Right lobe of liver (tissue), 6 donors: Measurements from ENCODE around the gene PGM5. TPM values are rescaled to one million over a fixed set of nuclear protein-coding genes. Genes with fewer than 3 reads are reported as not detected.

Experiments
- ATAC-seq, 4 donors: fragments of 200-7000 bp; cut with Tn5 transposase; one replicate each; pipeline ENCODE4 v1.9.1; 2020; ENCODE audit warnings: mild to moderate bottlenecking in 4 of 4, moderate library complexity in 4 of 4
- DNase-seq, 3 donors: peaks; one replicate each; pipeline ENCODE4 v3.0.0-alpha.2; 2020
- H3K27ac ChIP-seq, 3 donors: fragments of 200-600 bp; one replicate each; pipeline ENCODE4 v1.8.0; 2022
- H3K27me3 ChIP-seq, 2 donors: fragments of 200-600 bp; one replicate each; pipeline ENCODE4 v1.8.0; 2022
- H3K36me3 ChIP-seq, 4 donors: fragments of 200-600 bp; sonication (generic) in 1 of 4; one replicate each; pipeline versions ENCODE4 v1.5.1 to v1.8.0; 2017 to 2022; ENCODE audit warnings: control low read depth in 1 of 4
- H3K4me1 ChIP-seq, 4 donors: fragments of 200-600 bp; sonication (generic) in 1 of 4; one replicate each; pipeline versions ENCODE4 v1.5.1 to v1.8.0; 2017 to 2022; ENCODE audit warnings: control low read depth in 1 of 4
- H3K4me3 ChIP-seq, 3 donors: fragments of 200-600 bp; one replicate each; pipeline ENCODE4 v1.8.0; 2022
- H3K9me3 ChIP-seq, 4 donors: fragments of 200-600 bp; sonication (generic) in 1 of 4; one replicate each; pipeline versions ENCODE4 v1.5.1 to v1.8.0; 2017 to 2022; ENCODE audit warnings: control low read depth in 1 of 4
- POLR2A ChIP-seq: fragments of 450-650 bp; IDR thresholded peaks from one replicate; pipeline ENCODE4 v1.6.1; 2017; ENCODE audit warnings: antibody characterized with exemption, mild to moderate bottlenecking
- WGBS: methylation state at CpG from one replicate; pipeline ENCODE4 v1.1.6; 2018; ENCODE audit warnings: low coverage, low lambda C conversion rate; ENCODE audit not compliant: insufficient coverage; ENCODE audit errors: missing lambda C conversion rate; 5-methylcytosine and 5-hydroxymethylcytosine counted together
- intact Hi-C, 2 donors: fragments of 100-400 bp; cut with DNase I; formaldehyde crosslinking; loops; one replicate each; pipeline versions ENCODE4 v1.11.2 to v1.14.1; 2022
- total RNA-seq, 6 experiments: library from RNA; depleted of rRNA in 2 of 6; stranded (reverse); fragments of >200 nt in 2 of 6; fragmentation: NEBNext Ultra II Directional in 3 of 6; extraction: Animal tissue kit (Norgen Biotek cat#: 25700) in 3 of 6; gene quantifications; one replicate each; pipeline versions ENCODE4 v1.1.0 to v1.2.4, GENCODE V29; 2016 to 2023
- TF ChIP-seq, protein P1 (sequence below), 4 donors: fragments of 200-600 bp in 3 of 4; fragments of 450-650 bp in 1 of 4; IDR thresholded peaks; one replicate each; pipeline versions ENCODE4 v1.5.1 to v1.8.0; 2016 to 2022; ENCODE audit warnings: antibody characterized with exemption in 4 of 4, mild to moderate bottlenecking in 2 of 4
- donor health status: DM: no; HTN: yes; CAD: no.
- donor health status: DM: no; HTN: no; CAD: no.
- donor health status: DM: no; HTN: no; CAD: no.
- donor health status: DM: no; HTN: yes; CAD: no.
- donor health status: DM: no; HTN: yes; CAD: no.

PGM5 gene
- total RNA-seq, 6 experiments from 2014 or later = 1.4 to 3.5 (median 2.9) TPM

DNA sequence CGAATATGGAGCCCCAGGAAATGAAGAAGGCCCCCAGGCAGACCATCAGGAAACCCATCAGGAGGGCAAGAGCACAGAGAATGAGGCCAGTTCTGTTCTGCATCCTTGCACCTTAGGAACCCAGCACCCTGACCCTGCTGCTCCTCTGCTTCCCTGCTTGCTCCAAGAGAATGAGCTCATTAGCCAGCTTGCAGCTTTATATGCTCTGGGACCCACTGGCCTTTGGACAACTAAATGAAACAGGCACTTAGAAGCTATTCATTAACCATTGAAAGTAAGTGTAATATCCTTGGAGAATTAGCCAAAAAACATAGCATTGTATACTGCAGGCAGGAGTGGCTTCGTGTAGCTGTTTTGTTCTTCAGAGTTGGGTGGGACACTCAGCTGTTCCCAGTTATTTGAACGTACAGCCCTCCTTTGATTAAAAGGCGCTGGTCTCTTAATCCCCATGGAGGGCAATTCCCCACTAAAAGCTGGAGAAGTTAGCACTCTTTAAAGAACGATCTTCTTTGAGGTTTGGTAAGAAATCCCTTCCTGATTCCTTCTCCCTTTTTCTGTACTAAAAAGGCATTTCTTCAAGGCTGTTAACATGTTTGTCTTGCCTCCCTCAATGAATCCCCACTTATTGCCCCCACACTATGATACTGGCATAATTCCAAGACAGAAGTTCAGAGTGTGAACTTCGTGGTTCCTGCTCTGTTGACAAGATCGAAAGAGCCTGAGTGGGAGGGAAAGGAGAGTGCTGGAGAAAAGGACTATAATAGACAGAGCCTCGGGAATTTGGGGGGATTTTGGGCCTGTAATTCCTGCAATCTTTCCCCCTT, 184.5 kb downstream of the PGM5 start, which contains the start of gene TMEM252:
TMEM252 (minus strand) TSS at position 172 of the 824 bp plus-strand sequence; CDS start at position 103, 69 bp downstream.
- ATAC-seq (peak; percentile 47 to 63 (median 54)), DNase-seq (no peak)
- Histone ChIP-seq H3K27ac (no peak within 1 kb of the TSS), H3K9me3 (no peaks in the 10 kb centered on the region), H3K4me1 (peaks cover 0 to 6% (median 0%) of the 10 kb centered on the region in 4 donors), H3K4me3 (no peak within 1 kb of the TSS), H3K27me3 (no peaks in the 10 kb centered on the region), H3K36me3 (no peaks in the 10 kb centered on the region)
- TF ChIP-seq, protein P1, sequence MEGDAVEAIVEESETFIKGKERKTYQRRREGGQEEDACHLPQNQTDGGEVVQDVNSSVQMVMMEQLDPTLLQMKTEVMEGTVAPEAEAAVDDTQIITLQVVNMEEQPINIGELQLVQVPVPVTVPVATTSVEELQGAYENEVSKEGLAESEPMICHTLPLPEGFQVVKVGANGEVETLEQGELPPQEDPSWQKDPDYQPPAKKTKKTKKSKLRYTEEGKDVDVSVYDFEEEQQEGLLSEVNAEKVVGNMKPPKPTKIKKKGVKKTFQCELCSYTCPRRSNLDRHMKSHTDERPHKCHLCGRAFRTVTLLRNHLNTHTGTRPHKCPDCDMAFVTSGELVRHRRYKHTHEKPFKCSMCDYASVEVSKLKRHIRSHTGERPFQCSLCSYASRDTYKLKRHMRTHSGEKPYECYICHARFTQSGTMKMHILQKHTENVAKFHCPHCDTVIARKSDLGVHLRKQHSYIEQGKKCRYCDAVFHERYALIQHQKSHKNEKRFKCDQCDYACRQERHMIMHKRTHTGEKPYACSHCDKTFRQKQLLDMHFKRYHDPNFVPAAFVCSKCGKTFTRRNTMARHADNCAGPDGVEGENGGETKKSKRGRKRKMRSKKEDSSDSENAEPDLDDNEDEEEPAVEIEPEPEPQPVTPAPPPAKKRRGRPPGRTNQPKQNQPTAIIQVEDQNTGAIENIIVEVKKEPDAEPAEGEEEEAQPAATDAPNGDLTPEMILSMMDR (IDR thresholded peaks at IDR 0.05) = no peak
- no peak for TF ChIP-seq POLR2A
- 24% methylated on average over 8 of the region's 8 CpGs for WGBS
- intact Hi-C loops = no loop called here

- ATAC-seq (peak; percentile 9 to 39 (median 21)), DNase-seq (no peak)
- WGBS = 34% methylated on average over 2 of the region's 2 CpGs
Observed at GRCh38 chr9:68541568-68541967, 185.2 kb downstream of the PGM5 start.

DNA sequence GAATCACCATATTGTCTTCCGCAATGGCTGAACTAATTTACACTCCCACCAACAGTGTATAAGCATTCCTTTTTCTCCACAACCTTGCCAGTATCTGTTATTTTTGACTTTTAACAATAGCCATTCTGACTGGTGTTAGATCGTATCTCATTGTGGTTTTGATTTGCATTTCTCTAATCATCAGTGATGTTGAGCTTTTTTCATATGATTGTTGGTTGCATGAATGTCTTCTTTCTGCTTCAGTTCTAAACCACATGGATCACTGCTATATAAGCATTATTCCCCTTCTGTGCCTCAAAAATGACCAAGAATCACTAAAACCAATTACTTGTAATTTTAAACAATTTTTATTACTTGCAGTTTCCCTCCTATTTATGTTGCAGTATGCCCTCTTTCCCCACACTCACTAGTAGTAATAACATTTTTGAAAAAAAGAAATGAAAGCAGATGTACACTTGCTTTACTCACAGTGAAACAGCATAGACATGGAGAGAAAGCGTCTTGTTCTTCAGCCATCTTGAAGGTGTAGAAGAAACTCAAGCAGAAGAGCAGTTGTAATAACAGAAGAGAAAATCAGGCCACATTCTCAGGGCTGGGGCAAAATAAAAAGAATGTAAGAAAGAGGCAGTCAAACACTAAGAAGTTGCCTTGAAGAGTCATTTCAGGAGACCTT, 188.8 kb downstream of the PGM5 start:
- Histone ChIP-seq H3K9me3 (no peaks in the 10 kb centered on the region), H3K27me3 (no peaks in the 10 kb centered on the region), H3K4me3 (no peak overlapping the region), H3K27ac (no peak overlapping the region), H3K36me3 (no peaks in the 10 kb centered on the region), H3K4me1 (peaks cover 0 to 6% (median 0%) of the 10 kb centered on the region in 4 donors)
- intact Hi-C loops = no loop called here
- DNase-seq = no peak
- ATAC-seq = no peak
- 92% methylated on average over 3 of the region's 3 CpGs for WGBS
- no peak for TF ChIP-seq POLR2A
- TF ChIP-seq, protein P1 (IDR thresholded peaks at IDR 0.05) = no peak

More at GRCh38 chr9:68541568-68541967, 185.2 kb downstream of the PGM5 start:
- H3K27ac ChIP-seq = no peak overlapping the region
- TF ChIP-seq POLR2A = no peak
- TF ChIP-seq, protein P1 (IDR thresholded peaks at IDR 0.05) = no peak
- H3K9me3 ChIP-seq = no peaks in the 10 kb centered on the region
- peaks cover 0 to 6% (median 0%) of the 10 kb centered on the region in 4 donors for H3K4me1 ChIP-seq
- intact Hi-C loops = no loop called here
- H3K4me3 ChIP-seq = no peak overlapping the region
- no peaks in the 10 kb centered on the region for H3K27me3 ChIP-seq
- no peaks in the 10 kb centered on the region for H3K36me3 ChIP-seq

DNA sequence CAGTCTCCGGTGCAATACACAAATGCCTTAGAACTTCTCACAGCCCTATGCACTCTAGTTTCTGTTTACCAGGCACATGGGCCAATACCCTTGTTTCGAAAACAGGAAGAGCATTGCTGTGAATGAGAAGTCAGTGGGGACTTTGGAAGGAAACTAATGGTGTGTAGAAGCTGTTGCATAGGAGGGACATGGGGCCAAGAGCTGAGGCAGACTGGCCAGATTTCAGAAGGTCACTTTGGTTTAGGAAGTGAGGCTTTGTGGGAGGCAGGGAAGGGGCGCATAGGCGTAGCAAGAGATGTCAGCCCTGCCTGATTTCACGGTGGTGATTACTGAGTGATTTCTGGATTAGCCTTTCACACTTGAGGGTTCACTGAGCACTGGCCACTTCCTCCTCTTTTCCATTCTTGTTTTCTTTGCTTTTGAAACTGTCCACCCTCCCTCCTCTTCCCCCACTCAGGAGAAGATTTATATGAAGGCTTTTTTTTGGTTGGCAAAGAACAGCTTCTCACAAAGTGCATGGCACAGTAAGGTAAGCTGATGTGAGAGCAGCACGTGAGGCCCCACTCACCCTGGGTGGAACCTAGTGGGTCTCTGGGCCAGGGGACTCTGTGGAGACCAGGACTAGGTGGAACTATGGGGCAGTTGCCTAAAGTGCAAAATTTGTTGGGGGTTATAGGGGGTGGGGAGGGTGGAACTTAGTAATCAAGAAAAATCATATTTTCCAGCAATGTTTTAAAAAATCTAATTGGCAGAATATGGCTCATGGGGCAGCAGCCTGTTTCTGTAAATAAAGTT, 190.4 kb downstream of the PGM5 start:
- DNase-seq = peak in 1 of 3 donors; percentile 56
- ATAC-seq = peak; percentile 88 to 94 (median 92)

More for the DNA sequence above, 190.4 kb downstream of the PGM5 start:
- Histone ChIP-seq H3K4me3 (no peak overlapping the region), H3K27ac (peak overlapping the region; percentile 28 to 62 (median 53)), H3K9me3 (no peaks in the 10 kb centered on the region), H3K27me3 (no peaks in the 10 kb centered on the region), H3K36me3 (no peaks in the 10 kb centered on the region), H3K4me1 (no peaks in the 10 kb centered on the region)
- WGBS = 28% methylated on average over 6 of the region's 6 CpGs
- TF ChIP-seq, protein P1 (IDR thresholded peaks at IDR 0.05) = no peak
- TF ChIP-seq POLR2A = peak; percentile 8
- intact Hi-C loops = no loop called here
